HUES48 (cell line): Measurements from ENCODE around the gene DAB1.

Experiments used
- H3K27ac ChIP-seq: one replicate; pipeline ENCODE4 v1.7.0; 2013; ENCODE audit warnings: low read depth, low read length, inconsistent platforms
- H3K27me3 ChIP-seq: 2 replicates; pipeline ENCODE4 v1.6.1; 2013; ENCODE audit warnings: mild to moderate bottlenecking, low read length; ENCODE audit not compliant: control insufficient read depth, insufficient read depth
- H3K36me3 ChIP-seq: 2 replicates; pipeline ENCODE4 v1.6.1; 2013; ENCODE audit warnings: low read length; ENCODE audit not compliant: control insufficient read depth, insufficient read depth
- H3K4me1 ChIP-seq: 2 replicates; pipeline ENCODE4 v1.6.1; 2013; ENCODE audit warnings: mild to moderate bottlenecking, low read length; ENCODE audit not compliant: control insufficient read depth, insufficient read depth
- H3K4me3 ChIP-seq: 2 replicates; pipeline ENCODE4 v1.5.1; 2013; ENCODE audit warnings: mild to moderate bottlenecking, low read depth, low read length
- H3K9ac ChIP-seq: 2 replicates; pipeline ENCODE4 v1.6.1; 2013; ENCODE audit warnings: mild to moderate bottlenecking, low read depth, low read length, moderate library complexity
- H3K9me3 ChIP-seq: 2 replicates; pipeline ENCODE4 v1.6.1; 2013; ENCODE audit warnings: low read length; ENCODE audit not compliant: control insufficient read depth, insufficient read depth

Gene DAB1

GRCh38 chr1:57010511-57010910, 413.3 kb downstream of the DAB1 start:
- Histone ChIP-seq H3K27me3 (no peaks in the 10 kb centered on the region), H3K4me3 (no peak overlapping the region)

DNA sequence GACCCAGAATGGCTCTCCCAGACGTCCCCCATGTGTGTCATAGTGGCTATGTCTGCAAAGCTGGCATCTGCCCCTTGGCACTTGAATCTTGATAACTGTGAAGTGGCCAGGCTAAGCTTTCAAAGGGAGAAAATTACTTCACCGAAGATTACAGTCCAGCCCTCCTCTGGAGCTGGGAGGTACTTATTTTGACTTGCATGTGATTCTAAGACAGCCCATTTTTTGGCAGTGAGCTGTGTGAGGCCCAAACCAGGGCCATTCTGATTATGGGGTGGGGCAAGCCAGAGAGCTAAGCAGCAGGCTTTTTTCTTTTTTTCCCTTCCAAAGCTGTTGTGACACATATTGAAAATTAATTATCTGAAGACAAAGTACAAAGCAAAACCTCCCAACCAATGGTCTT, 415.9 kb downstream of the DAB1 start:
- H3K9me3 ChIP-seq = no peaks in the 10 kb centered on the region
- H3K27ac ChIP-seq = no peak overlapping the region
- no peak overlapping the region for H3K4me3 ChIP-seq
- H3K9ac ChIP-seq = no peak overlapping the region
- no peaks in the 10 kb centered on the region for H3K36me3 ChIP-seq
- no peaks in the 10 kb centered on the region for H3K4me1 ChIP-seq
- no peaks in the 10 kb centered on the region for H3K27me3 ChIP-seq

More at GRCh38 chr1:57010511-57010910, 413.3 kb downstream of the DAB1 start:
- no peak overlapping the region for H3K27ac ChIP-seq
- H3K36me3 ChIP-seq = no peaks in the 10 kb centered on the region
- no peaks in the 10 kb centered on the region for H3K9me3 ChIP-seq
- no peaks in the 10 kb centered on the region for H3K4me1 ChIP-seq
- H3K9ac ChIP-seq = no peak overlapping the region

DNA sequence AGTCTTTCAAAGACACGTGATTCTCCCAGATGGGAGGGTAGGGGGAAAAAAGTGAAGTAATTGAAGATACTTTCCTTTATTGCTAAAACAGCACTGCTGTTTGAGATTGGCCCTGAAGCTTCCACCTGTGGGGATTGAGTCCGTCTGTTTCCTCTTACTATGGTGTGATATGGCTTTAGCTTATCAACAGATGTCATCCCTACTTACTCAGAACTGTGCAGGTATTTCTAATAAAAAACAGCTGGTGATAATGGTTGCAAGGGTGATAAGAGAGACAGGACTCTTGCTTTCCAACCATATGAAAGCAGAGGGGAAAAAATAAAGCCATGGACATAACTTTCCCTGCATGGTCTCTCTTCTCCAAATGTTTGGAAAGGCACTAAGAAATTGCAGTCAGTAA, 416.4 kb downstream of the DAB1 start:
- Histone ChIP-seq H3K9me3 (no peaks in the 10 kb centered on the region), H3K4me1 (no peaks in the 10 kb centered on the region), H3K4me3 (no peak overlapping the region), H3K36me3 (no peaks in the 10 kb centered on the region), H3K27ac (no peak overlapping the region), H3K9ac (no peak overlapping the region), H3K27me3 (no peaks in the 10 kb centered on the region)

GRCh38 chr1:57003398-57004139, 420.3 kb downstream of the DAB1 start:
- no peaks in the 10 kb centered on the region for H3K36me3 ChIP-seq
- no peak overlapping the region for H3K27ac ChIP-seq
- H3K4me3 ChIP-seq = no peak overlapping the region
- no peak overlapping the region for H3K9ac ChIP-seq
- H3K4me1 ChIP-seq = no peaks in the 10 kb centered on the region
- no peaks in the 10 kb centered on the region for H3K27me3 ChIP-seq
- no peaks in the 10 kb centered on the region for H3K9me3 ChIP-seq

GRCh38 chr1:56995414-56996100, 428.3 kb downstream of the DAB1 start:
- Histone ChIP-seq H3K9ac (no peak overlapping the region), H3K9me3 (no peaks in the 10 kb centered on the region), H3K4me1 (peaks cover 12% of the 10 kb centered on the region; the same call in 1 of the 2 replicates), H3K27ac (no peak overlapping the region), H3K27me3 (no peaks in the 10 kb centered on the region), H3K4me3 (no peak overlapping the region), H3K36me3 (no peaks in the 10 kb centered on the region)

DNA sequence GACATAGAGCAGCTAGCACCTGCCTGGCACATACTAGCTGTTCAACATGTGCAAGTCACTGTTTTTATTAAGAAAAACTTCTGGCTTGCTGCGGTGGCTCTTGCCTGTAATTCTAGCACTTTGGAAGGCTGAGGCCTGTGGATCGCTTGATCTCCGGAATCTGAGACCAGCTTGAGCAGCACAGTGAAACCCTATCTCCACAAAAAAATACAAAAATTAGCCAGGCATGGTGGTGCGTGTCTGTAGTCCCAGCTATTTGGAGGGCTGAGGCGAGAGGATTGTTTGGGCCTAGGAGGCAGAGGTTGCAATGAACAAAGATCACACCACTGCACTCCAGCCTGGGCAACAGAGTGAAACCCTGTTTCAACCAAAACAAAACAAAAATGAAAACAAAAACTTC, 430.4 kb downstream of the DAB1 start:
- H3K36me3 ChIP-seq = no peaks in the 10 kb centered on the region
- no peaks in the 10 kb centered on the region for H3K9me3 ChIP-seq
- H3K27me3 ChIP-seq = no peaks in the 10 kb centered on the region
- H3K27ac ChIP-seq = no peak overlapping the region
- H3K4me1 ChIP-seq = peaks cover 12% of the 10 kb centered on the region; the same call in 1 of the 2 replicates
- H3K4me3 ChIP-seq = no peak overlapping the region
- no peak overlapping the region for H3K9ac ChIP-seq

GRCh38 chr1:56992318-56993125, 431.3 kb downstream of the DAB1 start:
- no peaks in the 10 kb centered on the region for H3K27me3 ChIP-seq
- H3K4me3 ChIP-seq = no peak overlapping the region
- peaks cover 12% of the 10 kb centered on the region; the same call in 1 of the 2 replicates for H3K4me1 ChIP-seq
- H3K36me3 ChIP-seq = no peaks in the 10 kb centered on the region
- H3K27ac ChIP-seq = no peak overlapping the region
- no peaks in the 10 kb centered on the region for H3K9me3 ChIP-seq
- no peak overlapping the region for H3K9ac ChIP-seq

DNA sequence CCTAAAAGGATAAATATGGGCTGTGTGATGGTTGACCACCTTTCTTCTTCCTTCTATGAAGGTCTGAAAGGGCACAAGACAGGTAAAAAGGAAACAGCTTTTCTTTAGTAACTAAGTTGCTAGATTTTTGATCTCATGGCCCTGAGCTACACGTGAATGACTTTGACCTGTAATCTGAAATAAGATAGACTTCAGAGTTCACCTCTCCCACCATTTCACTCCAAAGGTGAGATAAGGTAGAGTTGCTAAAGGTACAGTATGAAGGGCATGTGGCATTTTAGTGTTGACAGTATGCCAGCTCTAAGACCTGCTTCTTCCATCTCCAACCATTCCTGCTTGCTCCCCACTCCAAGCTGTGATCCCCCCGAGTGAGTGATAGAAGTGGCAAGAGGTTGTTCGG, 432.3 kb downstream of the DAB1 start:
- no peak overlapping the region for H3K27ac ChIP-seq

DNA sequence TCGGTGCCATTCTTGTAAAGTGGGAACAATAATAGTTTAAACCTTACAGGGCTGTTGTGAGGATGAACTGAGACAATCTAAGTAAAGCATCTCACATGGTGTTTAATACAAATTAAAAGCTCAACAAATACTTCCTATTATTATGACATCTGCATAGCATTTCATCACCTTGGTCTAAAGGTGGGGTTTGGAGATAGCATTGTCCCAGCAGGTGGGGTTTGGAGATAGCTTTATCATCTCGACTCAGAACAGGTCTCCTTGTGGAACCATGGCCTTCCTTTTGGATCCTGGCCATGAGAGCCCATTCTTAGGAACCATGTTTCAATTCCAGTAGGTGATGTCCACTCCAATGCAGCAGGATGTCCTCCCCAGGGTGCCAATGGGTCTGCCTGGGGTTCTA, 437.5 kb downstream of the DAB1 start:
- H3K36me3 ChIP-seq = no peaks in the 10 kb centered on the region
- H3K27me3 ChIP-seq = no peaks in the 10 kb centered on the region
- H3K27ac ChIP-seq = no peak overlapping the region
- H3K4me1 ChIP-seq = no peaks in the 10 kb centered on the region
- no peak overlapping the region for H3K4me3 ChIP-seq
- no peak overlapping the region for H3K9ac ChIP-seq
- H3K9me3 ChIP-seq = no peaks in the 10 kb centered on the region

More for the DNA sequence above, 432.3 kb downstream of the DAB1 start:
- no peaks in the 10 kb centered on the region for H3K36me3 ChIP-seq
- no peaks in the 10 kb centered on the region for H3K27me3 ChIP-seq
- H3K9me3 ChIP-seq = no peaks in the 10 kb centered on the region
- H3K4me1 ChIP-seq = peaks cover 12% of the 10 kb centered on the region; the same call in 1 of the 2 replicates
- H3K4me3 ChIP-seq = no peak overlapping the region
- no peak overlapping the region for H3K9ac ChIP-seq

- H3K4me3 ChIP-seq = no peak overlapping the region
- H3K27me3 ChIP-seq = no peaks in the 10 kb centered on the region
- no peak overlapping the region for H3K27ac ChIP-seq
- no peaks in the 10 kb centered on the region for H3K36me3 ChIP-seq
- H3K9ac ChIP-seq = no peak overlapping the region
- no peaks in the 10 kb centered on the region for H3K9me3 ChIP-seq
- no peaks in the 10 kb centered on the region for H3K4me1 ChIP-seq
These were observed 438.0 kb downstream of the DAB1 start for GRCh38 chr1:56985857-56986256.

DNA sequence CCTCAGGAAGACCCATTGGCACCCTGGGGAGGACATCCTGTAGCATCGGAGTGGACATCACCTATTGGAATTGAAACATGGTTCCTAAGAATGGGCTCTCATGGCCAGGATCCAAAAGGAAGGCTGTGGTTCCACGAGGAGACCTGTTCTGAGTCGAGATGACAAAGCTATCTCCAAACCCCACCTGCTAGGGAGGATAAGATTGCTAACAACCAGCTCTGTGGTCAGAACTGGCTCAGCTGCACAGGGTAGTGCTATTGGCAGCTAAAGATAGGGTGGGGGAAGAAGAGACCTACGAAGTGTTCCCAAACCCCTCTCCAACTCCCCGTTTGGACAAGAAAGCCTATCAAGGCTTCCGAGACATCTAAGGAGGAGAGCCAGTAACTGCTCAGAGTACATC, 440.4 kb downstream of the DAB1 start:
- Histone ChIP-seq H3K27me3 (no peaks in the 10 kb centered on the region), H3K27ac (no peak overlapping the region), H3K9ac (no peak overlapping the region), H3K4me1 (no peaks in the 10 kb centered on the region), H3K4me3 (no peak overlapping the region), H3K9me3 (no peaks in the 10 kb centered on the region), H3K36me3 (no peaks in the 10 kb centered on the region)
